OCI-LY1 (cell line): ENCODE measurements around the gene VIPAS39.

Experiments
- H2AFZ ChIP-seq: fragments of 200-600 bp; sonication (generic), shearing (Covaris generic); 2 replicates; pipeline ENCODE4 v1.6.0; 2014; ENCODE audit warnings: antibody characterized with exemption, mild to moderate bottlenecking, low read length
- H3F3A ChIP-seq: fragments of 200-600 bp; sonication (generic), shearing (Covaris generic); 2 replicates; pipeline ENCODE4 v1.6.0; 2014; ENCODE audit warnings: mild to moderate bottlenecking, antibody characterized with exemption, low read length, moderate library complexity; ENCODE audit not compliant: insufficient read depth
- H3K27ac ChIP-seq: fragments of 200-600 bp; sonication (generic); 2 replicates; pipeline ENCODE4 v1.5.1; 2014; ENCODE audit warnings: low read length, mixed run types, mild to moderate bottlenecking, low read depth; ENCODE audit not compliant: poor library complexity, severe bottlenecking
- H3K27me3 ChIP-seq: fragments of 200-600 bp; sonication (generic); 2 replicates; pipeline ENCODE4 v1.6.0; 2014; ENCODE audit warnings: antibody characterized with exemption, mild to moderate bottlenecking, low read length, moderate library complexity; ENCODE audit not compliant: insufficient read depth
- H3K36me3 ChIP-seq: fragments of 200-600 bp; sonication (generic); 2 replicates; pipeline ENCODE4 v1.6.1; 2014; ENCODE audit warnings: mild to moderate bottlenecking, antibody characterized with exemption, low read length, moderate library complexity, mixed read lengths; ENCODE audit not compliant: insufficient read depth
- H3K4me1 ChIP-seq: fragments of 200-600 bp; sonication (generic); 2 replicates; pipeline ENCODE4 v1.5.1; 2014; ENCODE audit warnings: mild to moderate bottlenecking, low read length, moderate library complexity; ENCODE audit not compliant: insufficient read depth, severe bottlenecking
- H3K4me2 ChIP-seq: fragments of 200-600 bp; sonication (generic), shearing (Covaris generic); 2 replicates; pipeline ENCODE4 v1.6.1; 2014; ENCODE audit warnings: low read length
- H3K4me3 ChIP-seq: fragments of 200-600 bp; sonication (generic); 2 replicates; pipeline ENCODE4 v1.5.1; 2014; ENCODE audit warnings: low read length, low read depth, mild to moderate bottlenecking, mixed read lengths; ENCODE audit not compliant: poor library complexity, severe bottlenecking
- H3K79me2 ChIP-seq: fragments of 200-600 bp; shearing (Covaris generic); 2 replicates; pipeline ENCODE4 v1.6.1; 2016; ENCODE audit warnings: mixed run types, low read length, mixed read lengths; ENCODE audit not compliant: insufficient read depth
- H3K9ac ChIP-seq: fragments of 200-600 bp; sonication (generic), shearing (Covaris generic); 2 replicates; pipeline ENCODE4 v1.6.1; 2014; ENCODE audit warnings: mild to moderate bottlenecking, low read length, mixed read lengths
- H3K9me2 ChIP-seq: fragments of 200-600 bp; sonication (generic), shearing (Covaris generic); 2 replicates; pipeline ENCODE4 v1.6.1; 2014; ENCODE audit warnings: low read depth, mild to moderate bottlenecking, low read length, mixed read lengths
- H3K9me3 ChIP-seq: fragments of 200-600 bp; shearing (Covaris generic); 2 replicates; pipeline ENCODE4 v1.6.1; 2014; ENCODE audit warnings: low read length, mixed read lengths
- H4K20me1 ChIP-seq: fragments of 200-600 bp; sonication (generic), shearing (Covaris generic); 2 replicates; pipeline ENCODE4 v1.6.0; 2016; ENCODE audit warnings: mild to moderate bottlenecking, low read length; ENCODE audit not compliant: insufficient read depth
- CTCF ChIP-seq: fragments of 200-600 bp; sonication (generic), shearing (Covaris generic); IDR thresholded peaks from 2 replicates; pipeline ENCODE4 v1.5.1; 2017; ENCODE audit warnings: mild to moderate bottlenecking, antibody characterized with exemption, low read length, moderate library complexity, mixed read lengths
- EZH2 ChIP-seq: fragments of 200-600 bp; sonication (generic), shearing (Covaris generic); IDR thresholded peaks from 2 replicates; pipeline ENCODE4 v1.8.0; 2017; ENCODE audit warnings: borderline replicate concordance, mixed run types, mild to moderate bottlenecking, antibody characterized with exemption, low read length, moderate library complexity, mixed read lengths

The VIPAS39 gene

GRCh38 chr14:77378701-77379100 lies 78.7 kb downstream of the VIPAS39 start:
- no peak overlapping the region for H3K4me2 ChIP-seq
- H3K9me2 ChIP-seq = no peaks in the 10 kb centered on the region
- TF ChIP-seq CTCF = no peak
- no peak for TF ChIP-seq EZH2
- no peaks in the 10 kb centered on the region for H3F3A ChIP-seq
- H3K36me3 ChIP-seq = peaks cover 8% of the 10 kb centered on the region; the same call in 1 of the 2 replicates
- no peak overlapping the region for H2AFZ ChIP-seq
- no peaks in the 10 kb centered on the region for H4K20me1 ChIP-seq
- H3K27me3 ChIP-seq = no peaks in the 10 kb centered on the region
- no peak overlapping the region for H3K4me3 ChIP-seq
- H3K27ac ChIP-seq = no peak overlapping the region
- peaks cover 28% of the 10 kb centered on the region for H3K79me2 ChIP-seq
- H3K9me3 ChIP-seq = no peaks in the 10 kb centered on the region
- H3K9ac ChIP-seq = no peak overlapping the region
- peaks cover 24% of the 10 kb centered on the region for H3K4me1 ChIP-seq

DNA sequence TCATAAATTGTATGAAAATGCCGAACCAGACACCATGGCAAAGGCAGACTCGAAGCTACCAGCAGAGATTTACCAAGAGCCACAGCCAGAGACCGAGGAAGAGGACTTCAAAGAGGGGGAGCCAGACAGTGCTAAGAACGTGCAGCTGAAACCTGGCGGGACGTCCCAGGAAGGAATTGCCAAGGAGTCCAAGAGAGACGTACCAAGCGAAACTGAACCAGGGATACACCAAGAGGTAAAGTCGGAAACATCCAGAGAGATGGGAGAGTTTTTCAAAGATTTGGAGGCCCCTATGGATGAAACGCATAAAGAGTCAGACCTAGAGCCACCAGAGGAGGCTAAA lies 79.9 kb downstream of the VIPAS39 start:
- Histone ChIP-seq H3K9ac (peak overlapping the region; percentile 88), H3K27ac (no peak overlapping the region)

DNA sequence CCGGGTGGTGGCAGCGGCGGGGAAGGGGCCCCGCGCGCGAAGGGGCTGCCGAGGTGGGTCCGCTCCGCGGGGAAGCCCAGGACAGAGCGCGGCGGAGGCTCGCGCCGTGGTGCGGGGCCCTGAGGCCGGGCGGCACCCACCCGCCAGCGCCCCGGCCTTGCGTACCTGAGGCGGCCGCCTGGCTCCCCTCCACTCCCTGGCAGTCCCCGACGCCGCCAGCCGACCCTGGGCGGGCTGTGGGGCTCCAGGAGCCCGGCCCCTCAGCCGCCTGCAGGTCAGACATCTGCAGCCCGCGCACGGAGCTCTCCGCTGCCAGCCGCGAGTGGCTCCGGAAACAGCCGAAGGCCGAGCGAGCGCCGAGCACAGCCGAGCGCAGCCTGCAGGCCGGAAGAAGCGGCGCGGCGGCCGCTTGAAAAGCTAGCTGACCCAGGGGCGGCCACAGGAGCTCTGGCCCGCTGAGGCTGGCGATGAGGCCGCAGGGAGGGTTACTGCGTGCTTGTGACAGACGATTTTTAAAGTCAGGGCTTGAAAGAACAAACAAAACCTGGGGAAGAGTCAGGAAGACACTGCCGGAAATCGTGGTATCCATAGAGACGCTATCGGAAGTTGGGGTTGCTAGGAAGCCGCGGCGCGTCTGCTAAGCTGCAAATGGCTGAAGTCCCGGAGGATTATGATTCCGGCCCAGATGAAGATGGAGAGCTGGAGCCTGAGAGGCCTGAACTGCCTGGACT lies 80.5 kb downstream of the VIPAS39 start, which contains the start of the genes SAMD15 and TMED8:
Gene SAMD15, plus strand, starts transcription at position 609 of the 731 bp plus-strand sequence. Its CDS starts 40 bp downstream, at position 649.
Gene TMED8, minus strand, starts transcription at position 324 of the 731 bp plus-strand sequence. Its CDS starts 41 bp downstream, at position 283.
- TF ChIP-seq EZH2 (no peak), CTCF (no peak)
- no peaks in the 10 kb centered on the region for H3K9me3 ChIP-seq
- no peaks in the 10 kb centered on the region for H3K27me3 ChIP-seq
- peak within 1 kb of the TSS; percentile 82 for H3K4me3 ChIP-seq
- H3K4me1 ChIP-seq = peaks cover 40% of the 10 kb centered on the region
- H3K79me2 ChIP-seq = peaks cover 40% of the 10 kb centered on the region
- H3F3A ChIP-seq = no peaks in the 10 kb centered on the region
- no peaks in the 10 kb centered on the region for H3K9me2 ChIP-seq
- H3K9ac ChIP-seq = peak within 1 kb of the TSS; percentile 88
- H3K36me3 ChIP-seq = peaks cover 8% of the 10 kb centered on the region; the same call in 1 of the 2 replicates
- H3K4me2 ChIP-seq = peak within 1 kb of the TSS; percentile 73
- peak within 1 kb of the TSS; percentile 80 for H3K27ac ChIP-seq
- H2AFZ ChIP-seq = peak within 1 kb of the TSS; percentile 57; the same call in 1 of the 2 replicates
- no peaks in the 10 kb centered on the region for H4K20me1 ChIP-seq

More for the DNA sequence above, 79.9 kb downstream of the VIPAS39 start:
- Histone ChIP-seq H4K20me1 (no peaks in the 10 kb centered on the region), H2AFZ (peak overlapping the region; percentile 57; the same call in 1 of the 2 replicates), H3K9me3 (no peaks in the 10 kb centered on the region), H3K79me2 (peaks cover 36% of the 10 kb centered on the region), H3K4me3 (peak overlapping the region; percentile 82), H3F3A (no peaks in the 10 kb centered on the region), H3K4me2 (peak overlapping the region; percentile 73), H3K27me3 (no peaks in the 10 kb centered on the region), H3K4me1 (peaks cover 35% of the 10 kb centered on the region), H3K9me2 (no peaks in the 10 kb centered on the region), H3K36me3 (peaks cover 8% of the 10 kb centered on the region; the same call in 1 of the 2 replicates)
- TF ChIP-seq CTCF = no peak
- no peak for TF ChIP-seq EZH2
